ENCODE data around the gene OTULIN. TPM values are rescaled to one million over a fixed set of nuclear protein-coding genes. Genes with fewer than 3 reads are reported as not detected.

Gene OTULIN
- total and polyA plus RNA-seq, 4 donors: 8.6 to 44.4 (median 12.1) TPM

DNA sequence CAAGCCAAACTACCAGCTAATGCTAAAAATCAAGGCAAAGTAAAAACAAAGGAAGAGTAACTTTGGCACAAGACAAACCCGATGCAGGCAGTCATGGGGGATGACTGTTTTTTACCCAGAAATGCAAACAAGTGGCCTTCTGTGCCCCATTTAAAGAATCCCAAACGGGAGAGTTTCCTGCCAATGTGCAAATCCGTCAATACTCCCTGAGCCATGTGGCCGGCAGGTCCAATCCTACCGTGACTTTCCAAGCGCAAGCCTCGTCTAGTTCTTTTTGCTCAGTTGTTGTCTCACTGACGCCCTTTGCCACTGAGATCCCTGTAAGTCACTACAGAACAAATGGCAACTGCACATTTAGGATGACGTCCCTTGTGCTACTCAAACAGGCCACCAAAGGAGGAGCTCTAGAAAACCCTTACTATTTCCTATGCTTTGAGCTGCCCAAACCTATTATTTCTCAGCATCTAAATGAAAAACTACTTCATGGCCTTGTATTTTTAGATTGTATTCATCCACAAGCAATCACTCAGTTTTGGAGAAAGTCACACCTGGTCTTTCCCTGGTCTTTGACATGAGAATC is 43.4 kb downstream of the OTULIN start:
- H3K4me1 ChIP-seq (ENCODE audit: control insufficient read depth in 4 of 4, insufficient read depth in 4 of 4, low read length in 3 of 4): peaks cover 0 to 25% (median 6%) of the 10 kb centered on the region in 4 donors
- DNase-seq (ENCODE audit: low spot score): no peak
- no peak overlapping the region for H3K4me3 ChIP-seq (ENCODE audit: low read depth in 1 of 3, low read length in 3 of 3)
- peaks cover 10 to 46% (median 28%) of the 10 kb centered on the region in 4 donors for H3K36me3 ChIP-seq (ENCODE audit: control insufficient read depth in 4 of 4, insufficient read depth in 3 of 4, low read depth in 1 of 4, low read length in 3 of 4)
- no peaks in the 10 kb centered on the region for H3K9me3 ChIP-seq (ENCODE audit: control insufficient read depth in 4 of 4, low read length in 3 of 4)
- no peaks in the 10 kb centered on the region for H3K27me3 ChIP-seq (ENCODE audit: control insufficient read depth in 4 of 4, insufficient read depth in 4 of 4, low read length in 3 of 4)
- WGBS: 51% methylated on average over 9 of the region's 9 CpGs
- H3K9ac ChIP-seq (ENCODE audit: low read depth in 1 of 2, low read length in 2 of 2): no peak overlapping the region
- TF ChIP-seq HNF4A (conservative IDR thresholded peaks at IDR 0.05) (peak in 1 of 2 donors; percentile 25), SP1 (IDR thresholded peaks at IDR 0.05) (no peak), YY1 (IDR thresholded peaks at IDR 0.05) (no peak), NR2F2 (IDR thresholded peaks at IDR 0.05) (no peak), RAD21 (IDR thresholded peaks at IDR 0.05) (no peak), FOXA2 (IDR thresholded peaks at IDR 0.05) (no peak)
- peak overlapping the region in 1 of 2 donors; percentile 51 for H3K27ac ChIP-seq (ENCODE audit: low read depth in 1 of 2, low read length in 2 of 2)

DNA sequence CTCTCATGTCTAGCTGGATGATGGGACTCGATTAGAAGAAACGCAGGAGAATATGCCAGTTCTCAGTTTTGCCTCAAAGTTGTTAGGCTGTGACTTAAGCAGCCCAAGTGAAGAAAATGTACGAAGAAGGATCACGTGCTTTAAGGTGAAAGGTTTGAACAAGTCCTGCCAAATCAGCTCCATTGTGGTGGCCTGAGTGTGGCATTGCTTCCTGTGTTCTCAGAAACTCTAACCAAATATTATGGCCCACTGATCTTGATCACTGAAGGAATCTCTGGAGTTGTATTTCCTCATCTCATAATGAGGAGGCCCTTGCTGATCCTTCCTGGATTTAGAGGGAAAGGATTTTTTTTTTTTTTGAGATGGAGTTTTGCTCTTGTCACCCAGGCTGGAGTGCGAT is 44.0 kb downstream of the OTULIN start:
- H3K36me3 ChIP-seq (ENCODE audit: control insufficient read depth in 4 of 4, insufficient read depth in 3 of 4, low read depth in 1 of 4, low read length in 3 of 4): peaks cover 10 to 51% (median 31%) of the 10 kb centered on the region in 4 donors
- no peak overlapping the region for H3K9ac ChIP-seq (ENCODE audit: low read depth in 1 of 2, low read length in 2 of 2)
- H3K27me3 ChIP-seq (ENCODE audit: control insufficient read depth in 4 of 4, insufficient read depth in 4 of 4, low read length in 3 of 4): no peaks in the 10 kb centered on the region
- H3K4me3 ChIP-seq (ENCODE audit: low read depth in 1 of 3, low read length in 3 of 3): no peak overlapping the region
- TF ChIP-seq SP1 (IDR thresholded peaks at IDR 0.05) (no peak), NR2F2 (IDR thresholded peaks at IDR 0.05) (no peak), YY1 (IDR thresholded peaks at IDR 0.05) (no peak), FOXA2 (IDR thresholded peaks at IDR 0.05) (no peak), RAD21 (IDR thresholded peaks at IDR 0.05) (no peak), TAF1 (conservative IDR thresholded peaks at IDR 0.05) (no peak), GABPA (IDR thresholded peaks at IDR 0.05 in 1 of 2, conservative IDR thresholded peaks at IDR 0.05 in 1 of 2) (no peak), EGR1 (IDR thresholded peaks at IDR 0.05; ENCODE audit: low read depth in 2 of 2) (no peak), FOXA1 (IDR thresholded peaks at IDR 0.05) (no peak), HNF4A (conservative IDR thresholded peaks at IDR 0.05) (no peak)
- TF ChIP-seq, protein P1, sequence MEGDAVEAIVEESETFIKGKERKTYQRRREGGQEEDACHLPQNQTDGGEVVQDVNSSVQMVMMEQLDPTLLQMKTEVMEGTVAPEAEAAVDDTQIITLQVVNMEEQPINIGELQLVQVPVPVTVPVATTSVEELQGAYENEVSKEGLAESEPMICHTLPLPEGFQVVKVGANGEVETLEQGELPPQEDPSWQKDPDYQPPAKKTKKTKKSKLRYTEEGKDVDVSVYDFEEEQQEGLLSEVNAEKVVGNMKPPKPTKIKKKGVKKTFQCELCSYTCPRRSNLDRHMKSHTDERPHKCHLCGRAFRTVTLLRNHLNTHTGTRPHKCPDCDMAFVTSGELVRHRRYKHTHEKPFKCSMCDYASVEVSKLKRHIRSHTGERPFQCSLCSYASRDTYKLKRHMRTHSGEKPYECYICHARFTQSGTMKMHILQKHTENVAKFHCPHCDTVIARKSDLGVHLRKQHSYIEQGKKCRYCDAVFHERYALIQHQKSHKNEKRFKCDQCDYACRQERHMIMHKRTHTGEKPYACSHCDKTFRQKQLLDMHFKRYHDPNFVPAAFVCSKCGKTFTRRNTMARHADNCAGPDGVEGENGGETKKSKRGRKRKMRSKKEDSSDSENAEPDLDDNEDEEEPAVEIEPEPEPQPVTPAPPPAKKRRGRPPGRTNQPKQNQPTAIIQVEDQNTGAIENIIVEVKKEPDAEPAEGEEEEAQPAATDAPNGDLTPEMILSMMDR (IDR thresholded peaks at IDR 0.05; ENCODE audit: low read depth, low read length, missing input control): no peak
- TF ChIP-seq, protein P2, sequence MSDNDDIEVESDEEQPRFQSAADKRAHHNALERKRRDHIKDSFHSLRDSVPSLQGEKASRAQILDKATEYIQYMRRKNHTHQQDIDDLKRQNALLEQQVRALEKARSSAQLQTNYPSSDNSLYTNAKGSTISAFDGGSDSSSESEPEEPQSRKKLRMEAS (IDR thresholded peaks at IDR 0.05): no peak
- TF ChIP-seq, protein P3, sequence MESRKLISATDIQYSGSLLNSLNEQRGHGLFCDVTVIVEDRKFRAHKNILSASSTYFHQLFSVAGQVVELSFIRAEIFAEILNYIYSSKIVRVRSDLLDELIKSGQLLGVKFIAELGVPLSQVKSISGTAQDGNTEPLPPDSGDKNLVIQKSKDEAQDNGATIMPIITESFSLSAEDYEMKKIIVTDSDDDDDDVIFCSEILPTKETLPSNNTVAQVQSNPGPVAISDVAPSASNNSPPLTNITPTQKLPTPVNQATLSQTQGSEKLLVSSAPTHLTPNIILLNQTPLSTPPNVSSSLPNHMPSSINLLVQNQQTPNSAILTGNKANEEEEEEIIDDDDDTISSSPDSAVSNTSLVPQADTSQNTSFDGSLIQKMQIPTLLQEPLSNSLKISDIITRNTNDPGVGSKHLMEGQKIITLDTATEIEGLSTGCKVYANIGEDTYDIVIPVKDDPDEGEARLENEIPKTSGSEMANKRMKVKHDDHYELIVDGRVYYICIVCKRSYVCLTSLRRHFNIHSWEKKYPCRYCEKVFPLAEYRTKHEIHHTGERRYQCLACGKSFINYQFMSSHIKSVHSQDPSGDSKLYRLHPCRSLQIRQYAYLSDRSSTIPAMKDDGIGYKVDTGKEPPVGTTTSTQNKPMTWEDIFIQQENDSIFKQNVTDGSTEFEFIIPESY (IDR thresholded peaks at IDR 0.05): no peak
- TF ChIP-seq, protein P4, sequence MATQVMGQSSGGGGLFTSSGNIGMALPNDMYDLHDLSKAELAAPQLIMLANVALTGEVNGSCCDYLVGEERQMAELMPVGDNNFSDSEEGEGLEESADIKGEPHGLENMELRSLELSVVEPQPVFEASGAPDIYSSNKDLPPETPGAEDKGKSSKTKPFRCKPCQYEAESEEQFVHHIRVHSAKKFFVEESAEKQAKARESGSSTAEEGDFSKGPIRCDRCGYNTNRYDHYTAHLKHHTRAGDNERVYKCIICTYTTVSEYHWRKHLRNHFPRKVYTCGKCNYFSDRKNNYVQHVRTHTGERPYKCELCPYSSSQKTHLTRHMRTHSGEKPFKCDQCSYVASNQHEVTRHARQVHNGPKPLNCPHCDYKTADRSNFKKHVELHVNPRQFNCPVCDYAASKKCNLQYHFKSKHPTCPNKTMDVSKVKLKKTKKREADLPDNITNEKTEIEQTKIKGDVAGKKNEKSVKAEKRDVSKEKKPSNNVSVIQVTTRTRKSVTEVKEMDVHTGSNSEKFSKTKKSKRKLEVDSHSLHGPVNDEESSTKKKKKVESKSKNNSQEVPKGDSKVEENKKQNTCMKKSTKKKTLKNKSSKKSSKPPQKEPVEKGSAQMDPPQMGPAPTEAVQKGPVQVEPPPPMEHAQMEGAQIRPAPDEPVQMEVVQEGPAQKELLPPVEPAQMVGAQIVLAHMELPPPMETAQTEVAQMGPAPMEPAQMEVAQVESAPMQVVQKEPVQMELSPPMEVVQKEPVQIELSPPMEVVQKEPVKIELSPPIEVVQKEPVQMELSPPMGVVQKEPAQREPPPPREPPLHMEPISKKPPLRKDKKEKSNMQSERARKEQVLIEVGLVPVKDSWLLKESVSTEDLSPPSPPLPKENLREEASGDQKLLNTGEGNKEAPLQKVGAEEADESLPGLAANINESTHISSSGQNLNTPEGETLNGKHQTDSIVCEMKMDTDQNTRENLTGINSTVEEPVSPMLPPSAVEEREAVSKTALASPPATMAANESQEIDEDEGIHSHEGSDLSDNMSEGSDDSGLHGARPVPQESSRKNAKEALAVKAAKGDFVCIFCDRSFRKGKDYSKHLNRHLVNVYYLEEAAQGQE (IDR thresholded peaks at IDR 0.05): no peak
- TF ChIP-seq, protein P5, sequence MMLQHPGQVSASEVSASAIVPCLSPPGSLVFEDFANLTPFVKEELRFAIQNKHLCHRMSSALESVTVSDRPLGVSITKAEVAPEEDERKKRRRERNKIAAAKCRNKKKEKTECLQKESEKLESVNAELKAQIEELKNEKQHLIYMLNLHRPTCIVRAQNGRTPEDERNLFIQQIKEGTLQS (IDR thresholded peaks at IDR 0.05): no peak
- no peaks in the 10 kb centered on the region for H3K9me3 ChIP-seq (ENCODE audit: control insufficient read depth in 4 of 4, low read length in 3 of 4)
- no peak for DNase-seq (ENCODE audit: low spot score)
- WGBS: 94% methylated on average over 5 of the region's 5 CpGs
- H3K27ac ChIP-seq (ENCODE audit: low read depth in 1 of 2, low read length in 2 of 2): no peak overlapping the region
- peaks cover 0 to 23% (median 6%) of the 10 kb centered on the region in 4 donors for H3K4me1 ChIP-seq (ENCODE audit: control insufficient read depth in 4 of 4, insufficient read depth in 4 of 4, low read length in 3 of 4)

Data from liver (tissue), 9 donors.